ENCODE results near the gene BTBD2.

- no peak for TF ChIP-seq POLR2AphosphoS5 (IDR thresholded peaks at IDR 0.05; ENCODE audit: borderline replicate concordance, low read depth, low read length)
- no peak for TF ChIP-seq EZH2 (IDR thresholded peaks at IDR 0.05)
Measured at GRCh38 chr19:2038284-2039088, 23.0 kb upstream of the BTBD2 start.

All from SK-N-MC (cell line).